C4-2B (cell line): Measurements from ENCODE around the gene MLLT3.

Experiments
- H3K27ac ChIP-seq: fragments of 450-650 bp; 2 replicates; pipeline ENCODE4 v1.5.1; 2017
- ZFX ChIP-seq: fragments of 450-650 bp; IDR thresholded peaks from 2 replicates; pipeline ENCODE4 v1.6.1; 2017
- TF ChIP-seq, protein P1 (sequence below): fragments of 450-650 bp; conservative IDR thresholded peaks from 2 replicates; pipeline ENCODE4 v1.5.1; 2017; ENCODE audit warnings: mild to moderate bottlenecking

MLLT3 gene

DNA sequence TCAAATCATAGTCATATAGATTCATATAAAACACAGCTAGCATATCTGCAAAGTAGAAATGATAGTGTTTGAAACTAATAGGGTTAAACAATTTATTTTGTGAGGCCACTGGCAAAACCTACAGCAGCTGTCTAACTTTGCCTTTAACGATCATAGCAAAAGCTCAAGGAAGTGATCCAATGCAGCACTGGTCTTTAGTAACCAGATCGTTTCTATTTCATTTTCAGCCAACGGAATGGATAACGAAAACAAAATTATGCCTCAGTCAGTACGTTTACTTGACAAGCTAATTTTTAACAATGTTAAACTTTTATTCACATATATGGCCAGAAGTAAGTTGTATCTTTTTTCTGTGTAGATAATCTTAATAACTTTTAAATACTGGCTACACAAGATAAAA is 17.7 kb downstream of the MLLT3 start:
- no peak overlapping the region for H3K27ac ChIP-seq
- no peak for TF ChIP-seq ZFX
- TF ChIP-seq, protein P1, sequence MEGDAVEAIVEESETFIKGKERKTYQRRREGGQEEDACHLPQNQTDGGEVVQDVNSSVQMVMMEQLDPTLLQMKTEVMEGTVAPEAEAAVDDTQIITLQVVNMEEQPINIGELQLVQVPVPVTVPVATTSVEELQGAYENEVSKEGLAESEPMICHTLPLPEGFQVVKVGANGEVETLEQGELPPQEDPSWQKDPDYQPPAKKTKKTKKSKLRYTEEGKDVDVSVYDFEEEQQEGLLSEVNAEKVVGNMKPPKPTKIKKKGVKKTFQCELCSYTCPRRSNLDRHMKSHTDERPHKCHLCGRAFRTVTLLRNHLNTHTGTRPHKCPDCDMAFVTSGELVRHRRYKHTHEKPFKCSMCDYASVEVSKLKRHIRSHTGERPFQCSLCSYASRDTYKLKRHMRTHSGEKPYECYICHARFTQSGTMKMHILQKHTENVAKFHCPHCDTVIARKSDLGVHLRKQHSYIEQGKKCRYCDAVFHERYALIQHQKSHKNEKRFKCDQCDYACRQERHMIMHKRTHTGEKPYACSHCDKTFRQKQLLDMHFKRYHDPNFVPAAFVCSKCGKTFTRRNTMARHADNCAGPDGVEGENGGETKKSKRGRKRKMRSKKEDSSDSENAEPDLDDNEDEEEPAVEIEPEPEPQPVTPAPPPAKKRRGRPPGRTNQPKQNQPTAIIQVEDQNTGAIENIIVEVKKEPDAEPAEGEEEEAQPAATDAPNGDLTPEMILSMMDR = no peak

DNA sequence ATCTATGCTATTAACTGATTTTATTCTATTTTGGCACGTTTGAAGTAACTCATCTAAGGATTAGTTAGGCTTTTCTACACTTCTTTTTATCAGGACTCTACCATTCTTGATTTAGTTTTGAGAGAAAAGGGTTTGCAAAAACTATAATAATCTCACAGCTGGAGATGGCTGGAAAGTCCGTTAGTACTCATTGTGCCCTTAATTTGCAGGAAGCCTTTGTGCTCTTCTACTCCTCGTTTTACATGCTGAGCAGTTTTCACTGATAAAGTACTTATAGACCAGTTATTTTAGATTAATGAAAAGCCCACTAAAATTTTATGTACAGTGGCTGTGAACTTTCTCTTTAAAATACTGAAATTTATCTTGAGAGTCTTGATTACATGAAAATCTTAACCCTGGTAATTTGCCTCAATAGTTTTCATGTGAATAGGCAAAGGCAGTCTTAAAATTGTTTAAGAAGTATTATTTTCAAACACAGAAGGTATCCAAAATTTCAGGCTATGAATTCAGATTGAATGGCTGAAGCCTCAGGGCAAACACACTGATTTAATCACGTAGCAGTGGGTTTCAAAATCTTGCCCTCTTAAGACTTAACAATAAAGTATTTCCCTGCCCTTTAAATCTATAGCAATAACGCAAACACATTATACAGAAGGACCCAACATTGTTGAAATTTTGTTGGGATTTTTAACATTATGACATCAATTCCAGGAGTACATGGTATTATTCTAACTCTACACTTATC is 18.6 kb downstream of the MLLT3 start:
- no peak for TF ChIP-seq ZFX
- TF ChIP-seq, protein P1 = no peak
- H3K27ac ChIP-seq = no peak overlapping the region

DNA sequence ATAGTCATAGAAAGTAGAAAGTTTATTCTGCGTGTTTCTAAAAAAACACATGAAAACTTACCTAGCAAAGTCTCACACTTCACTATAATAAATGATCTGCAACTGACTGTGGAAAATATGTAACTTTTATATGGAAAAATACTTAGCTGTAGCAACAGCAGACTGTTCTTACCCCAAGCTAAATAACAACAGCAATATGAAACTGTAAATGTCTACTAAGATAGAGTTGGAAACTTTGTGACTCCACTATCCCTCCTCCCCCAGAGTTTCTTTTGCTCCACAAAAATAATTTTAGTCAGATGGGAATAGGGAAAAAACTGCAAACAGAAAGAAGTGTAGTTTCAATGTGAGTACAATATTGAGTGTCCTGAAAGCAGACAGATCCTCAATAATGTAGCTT is 21.0 kb downstream of the MLLT3 start:
- no peak for TF ChIP-seq ZFX
- TF ChIP-seq, protein P1 = no peak
- no peak overlapping the region for H3K27ac ChIP-seq

DNA sequence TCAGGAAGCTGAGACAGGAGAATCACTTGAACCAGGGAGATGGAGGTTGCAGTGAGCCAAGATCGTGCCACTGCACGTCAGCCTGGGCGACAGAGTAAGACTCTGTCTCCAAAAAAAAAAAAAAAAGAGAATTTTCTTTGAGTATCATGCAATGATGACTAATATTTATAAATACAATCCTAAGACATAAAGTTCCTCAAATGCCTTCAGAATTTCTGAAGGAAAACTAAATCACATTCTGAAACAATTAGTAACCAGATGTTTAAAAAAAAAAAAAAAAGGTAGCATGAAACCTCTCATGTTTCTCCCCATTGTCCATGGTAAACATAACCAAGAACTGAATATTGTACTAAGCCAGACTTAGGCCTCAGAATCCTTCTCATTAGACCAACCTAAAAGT is 23.1 kb downstream of the MLLT3 start:
- H3K27ac ChIP-seq = no peak overlapping the region

DNA sequence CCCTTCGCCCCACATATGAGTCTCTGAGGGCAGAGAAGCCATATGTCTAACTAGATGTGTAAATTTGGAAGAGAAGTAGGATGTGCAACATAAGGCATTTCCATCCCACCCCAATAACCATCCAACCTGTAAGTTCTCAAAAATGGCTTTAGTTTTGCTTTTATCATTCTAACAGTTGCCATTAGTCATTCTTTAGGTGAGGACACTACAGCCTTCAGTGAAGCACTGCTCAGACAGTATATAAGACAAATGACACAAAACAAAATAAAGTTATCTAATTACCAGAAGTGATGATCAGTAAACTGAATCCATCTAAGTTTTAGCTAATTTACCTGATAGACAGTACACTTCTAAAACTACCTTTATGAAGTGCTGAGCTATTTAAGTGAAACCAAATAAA is 23.9 kb downstream of the MLLT3 start:
- TF ChIP-seq, protein P1 = no peak
- no peak for TF ChIP-seq ZFX
- no peak overlapping the region for H3K27ac ChIP-seq

More for the DNA sequence above, 23.1 kb downstream of the MLLT3 start:
- TF ChIP-seq ZFX = no peak
- TF ChIP-seq, protein P1 = no peak

DNA sequence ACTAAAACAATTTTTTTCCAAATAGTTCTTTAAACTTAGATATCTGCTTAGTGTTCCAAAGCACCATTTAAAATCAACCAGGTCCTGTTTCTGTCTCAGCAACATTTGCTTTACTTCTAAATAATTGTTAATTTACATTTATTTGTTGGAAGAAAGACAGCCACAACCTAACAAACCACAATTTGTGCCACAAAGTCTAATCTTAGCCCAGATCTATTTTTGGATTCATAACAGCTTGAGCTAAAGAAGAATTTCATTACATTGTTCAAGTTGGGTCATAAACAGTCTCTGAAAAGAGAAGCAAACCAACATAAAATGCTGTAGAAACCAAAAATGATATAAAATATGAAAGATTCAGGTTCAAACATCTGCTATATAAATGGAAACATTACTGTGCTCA is 24.4 kb downstream of the MLLT3 start:
- TF ChIP-seq, protein P1 = no peak
- no peak for TF ChIP-seq ZFX
- H3K27ac ChIP-seq = no peak overlapping the region

DNA sequence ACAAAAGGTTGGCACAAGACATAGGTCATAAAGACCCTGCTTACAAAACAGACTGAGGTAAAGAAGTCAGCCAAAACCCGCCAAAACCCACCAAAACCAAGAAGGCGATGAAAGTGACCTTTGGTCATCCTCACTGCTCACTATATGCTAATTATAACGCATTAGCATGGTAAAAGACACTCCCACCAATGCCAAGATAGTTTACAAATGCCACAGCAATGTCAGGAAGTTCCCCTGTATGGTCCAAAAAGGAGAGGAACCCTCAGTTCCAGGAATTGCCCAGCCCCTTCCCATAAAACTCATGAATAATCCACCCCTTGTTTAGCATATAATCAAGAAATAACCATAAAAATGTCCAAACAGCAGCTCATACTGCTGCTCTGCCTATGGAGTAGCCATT is 27.7 kb downstream of the MLLT3 start:
- no peak overlapping the region for H3K27ac ChIP-seq
- no peak for TF ChIP-seq ZFX
- TF ChIP-seq, protein P1 = no peak
